ENCODE results near the gene FLRT2.

GRCh38 chr14:85529803-85530574, at the start of gene FLRT2:
- TF ChIP-seq CTCF (IDR thresholded peaks at IDR 0.05 in 4 of 5, conservative IDR thresholded peaks at IDR 0.05 in 1 of 5): no peak
- TF ChIP-seq POLR2A (IDR thresholded peaks at IDR 0.05): no peak
